Stomach (tissue), 9 donors: Measurements from ENCODE around the gene ZBTB42. TPM values are rescaled to one million over a fixed set of nuclear protein-coding genes. Genes with fewer than 3 reads are reported as not detected.

ENCODE experiments used
- DNase-seq, 2 donors: peaks; one replicate each; pipeline versions ENCODE4 v3.0.0 to v3.0.0-alpha.2; 2013 to 2019
- H3K27ac ChIP-seq, 5 donors: fragments of 200-600 bp in 4 of 5; sonication (generic) in 4 of 5; one replicate each; pipeline ENCODE4 v1.5.1; 2013 to 2019; ENCODE audit warnings: mild to moderate bottlenecking in 1 of 5, moderate library complexity in 1 of 5
- H3K27me3 ChIP-seq, 3 donors: fragments of 200-600 bp; sonication (generic); one replicate each; pipeline ENCODE4 v1.5.1; 2017 to 2019; ENCODE audit warnings: mixed run types in 1 of 3
- H3K36me3 ChIP-seq, 4 donors: fragments of 200-600 bp; sonication (generic); 1 replicate in 3 of 4; 2 replicates in 1 of 4; pipeline ENCODE4 v1.5.1; 2016 to 2019
- H3K4me1 ChIP-seq, 4 donors: fragments of 200-600 bp; sonication (generic); one replicate each; pipeline ENCODE4 v1.5.1; 2016 to 2019
- H3K4me3 ChIP-seq, 4 donors: fragments of 200-600 bp; sonication (generic) in 3 of 4; one replicate each; pipeline ENCODE4 v1.5.1; 2016 to 2019; ENCODE audit warnings: mild to moderate bottlenecking in 1 of 4
- H3K9me3 ChIP-seq, 4 donors: fragments of 200-600 bp; sonication (generic); one replicate each; pipeline ENCODE4 v1.5.1; 2016 to 2019
- EP300 ChIP-seq: sonication (generic); formaldehyde crosslinking; IDR thresholded peaks from one replicate; pipeline ENCODE4 v1.6.1; 2017; ENCODE audit warnings: antibody characterized with exemption
- POLR2A ChIP-seq, 4 donors: fragments of 450-650 bp; IDR thresholded peaks; one replicate each; pipeline ENCODE4 v1.6.1; 2016; ENCODE audit warnings: antibody characterized with exemption in 4 of 4, control low read depth in 2 of 4, mild to moderate bottlenecking in 1 of 4, moderate library complexity in 1 of 4
- POLR2AphosphoS5 ChIP-seq, 3 donors: sonication (generic); formaldehyde crosslinking; IDR thresholded peaks; one replicate each; pipeline ENCODE4 v1.6.1; 2016; ENCODE audit warnings: antibody characterized with exemption in 3 of 3
- WGBS, 5 donors: extraction: QIAGEN DNeasy Blood & Tissue Kit in 3 of 5; methylation state at CpG; one replicate each; pipeline versions ENCODE4 v1.1.5 to v1.1.7; 2013 to 2018; 5-methylcytosine and 5-hydroxymethylcytosine counted together
- intact Hi-C: fragments of 100-400 bp; cut with DNase I; formaldehyde crosslinking; loops from one replicate; pipeline ENCODE4 v1.15.1; 2023; ENCODE audit warnings: low total_unique reads
- polyA plus RNA-seq, 3 donors: library from polyadenylated mRNA; stranded (reverse); fragments of 200-250 nt; gene quantifications; one replicate each; pipeline ENCODE4 v1.2.3, GENCODE V29; 2013
- total RNA-seq, 5 donors: library from RNA; depleted of rRNA; stranded (reverse); fragments of >200 nt; gene quantifications; one replicate each; pipeline versions ENCODE4 v1.1.0 to v1.2.3, GENCODE V29; 2014 to 2016
- TF ChIP-seq, protein P1 (sequence below), 7 experiments: fragments of 450-650 bp in 4 of 7; fragments of 200-600 bp in 3 of 7; sonication (generic) in 3 of 7; IDR thresholded peaks; one replicate each; pipeline ENCODE4 v1.5.1; 2016 to 2019; ENCODE audit warnings: antibody characterized with exemption in 7 of 7, control low read depth in 2 of 7, mild to moderate bottlenecking in 1 of 7
- donor health status: healthy with polysubstance abuse.
- donor health status: Bipolar disorder and iron deficiency.
- donor health status: healthy.

The ZBTB42 gene
- total and polyA plus RNA-seq, 8 donors, result 4.6 to 59.7 (median 6.7) TPM

DNA sequence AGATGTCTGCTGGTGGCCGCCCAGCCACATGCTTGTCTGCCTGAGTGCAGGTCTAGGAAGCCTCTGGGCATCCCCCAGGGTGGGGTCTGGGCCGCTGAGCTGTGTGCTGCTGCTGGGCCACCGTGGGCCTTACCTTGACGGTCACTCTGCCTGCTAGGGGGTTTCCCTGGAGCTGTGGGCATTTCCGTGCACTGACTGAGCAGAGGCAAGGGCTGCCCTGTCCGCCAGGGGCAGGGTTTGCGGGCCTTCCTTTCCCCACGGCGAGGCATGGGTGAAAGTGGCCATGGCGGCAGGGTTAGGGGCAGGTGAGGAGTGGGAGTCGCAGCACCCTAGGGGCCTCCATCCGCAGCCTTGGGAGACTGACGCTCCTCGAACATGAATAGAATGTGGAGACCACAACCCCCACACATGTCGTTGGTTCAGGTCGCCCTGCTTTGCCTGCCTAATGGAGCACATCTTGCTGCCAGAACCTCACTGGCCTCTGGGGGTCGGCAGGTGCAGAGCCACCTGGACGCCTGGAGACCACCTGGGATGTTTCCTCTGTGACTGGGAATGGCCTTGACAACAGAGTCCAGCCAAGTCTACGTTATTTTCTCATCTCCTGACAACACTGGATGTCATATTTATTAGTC is 2.5 kb downstream of the ZBTB42 start:
- Histone ChIP-seq H3K9me3 (no peaks in the 10 kb centered on the region), H3K36me3 (no peaks in the 10 kb centered on the region), H3K27ac (peak overlapping the region in 2 of 5 donors; percentile 24 to 91), H3K4me3 (peak overlapping the region in 1 of 4 donors; percentile 80), H3K4me1 (peaks cover 45 to 68% (median 65%) of the 10 kb centered on the region in 4 donors), H3K27me3 (no peaks in the 10 kb centered on the region)
- no peak for DNase-seq
- TF ChIP-seq POLR2AphosphoS5 (IDR thresholded peaks at IDR 0.05), result no peak
- TF ChIP-seq POLR2A (IDR thresholded peaks at IDR 0.05), result no peak
- no peak for TF ChIP-seq EP300
- TF ChIP-seq, protein P1, sequence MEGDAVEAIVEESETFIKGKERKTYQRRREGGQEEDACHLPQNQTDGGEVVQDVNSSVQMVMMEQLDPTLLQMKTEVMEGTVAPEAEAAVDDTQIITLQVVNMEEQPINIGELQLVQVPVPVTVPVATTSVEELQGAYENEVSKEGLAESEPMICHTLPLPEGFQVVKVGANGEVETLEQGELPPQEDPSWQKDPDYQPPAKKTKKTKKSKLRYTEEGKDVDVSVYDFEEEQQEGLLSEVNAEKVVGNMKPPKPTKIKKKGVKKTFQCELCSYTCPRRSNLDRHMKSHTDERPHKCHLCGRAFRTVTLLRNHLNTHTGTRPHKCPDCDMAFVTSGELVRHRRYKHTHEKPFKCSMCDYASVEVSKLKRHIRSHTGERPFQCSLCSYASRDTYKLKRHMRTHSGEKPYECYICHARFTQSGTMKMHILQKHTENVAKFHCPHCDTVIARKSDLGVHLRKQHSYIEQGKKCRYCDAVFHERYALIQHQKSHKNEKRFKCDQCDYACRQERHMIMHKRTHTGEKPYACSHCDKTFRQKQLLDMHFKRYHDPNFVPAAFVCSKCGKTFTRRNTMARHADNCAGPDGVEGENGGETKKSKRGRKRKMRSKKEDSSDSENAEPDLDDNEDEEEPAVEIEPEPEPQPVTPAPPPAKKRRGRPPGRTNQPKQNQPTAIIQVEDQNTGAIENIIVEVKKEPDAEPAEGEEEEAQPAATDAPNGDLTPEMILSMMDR (IDR thresholded peaks at IDR 0.05), result no peak
- intact Hi-C loops, result no loop called here
- WGBS, 5 donors, result 72 to 86% (median 82%) methylated on average over 6 to 19 of the region's 19 CpGs

DNA sequence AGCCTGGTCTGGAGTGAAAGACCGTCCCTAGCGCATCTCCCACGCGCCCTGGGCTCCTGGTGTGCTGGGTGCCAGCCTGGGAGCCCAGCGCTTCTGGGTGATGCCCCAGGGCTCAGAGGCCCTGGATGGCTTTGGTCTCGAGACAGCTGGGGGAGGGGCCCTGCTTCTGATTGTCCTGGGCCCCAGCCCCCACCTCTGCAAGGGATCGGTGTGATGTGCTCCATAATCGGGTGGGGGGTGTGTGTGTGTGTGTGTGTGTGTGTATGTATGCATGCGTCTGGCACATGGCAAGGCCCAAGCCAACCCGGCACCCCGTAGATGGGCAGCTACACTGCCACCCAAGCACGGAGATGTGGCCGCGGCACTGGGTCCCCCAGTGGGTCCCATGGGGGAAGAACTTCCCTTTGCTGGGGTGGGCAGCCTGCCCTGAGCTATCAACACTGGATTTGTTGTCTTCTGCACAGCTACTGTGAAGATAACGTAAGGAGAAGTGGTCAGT is 3.1 kb downstream of the ZBTB42 start:
- Histone ChIP-seq H3K9me3 (no peaks in the 10 kb centered on the region), H3K4me3 (no peak overlapping the region), H3K27me3 (no peaks in the 10 kb centered on the region), H3K36me3 (no peaks in the 10 kb centered on the region), H3K27ac (peak overlapping the region in 2 of 5 donors; percentile 24 to 91), H3K4me1 (peaks cover 45 to 65% (median 64%) of the 10 kb centered on the region in 4 donors)
- WGBS, 5 donors, result 75 to 90% (median 81%) methylated on average over 12 to 15 of the region's 15 CpGs
- no peak for DNase-seq
- intact Hi-C loops, result no loop called here
- TF ChIP-seq POLR2AphosphoS5 (IDR thresholded peaks at IDR 0.05), result no peak
- no peak for TF ChIP-seq POLR2A (IDR thresholded peaks at IDR 0.05)
- TF ChIP-seq, protein P1 (IDR thresholded peaks at IDR 0.05), result no peak
- TF ChIP-seq EP300, result no peak

DNA sequence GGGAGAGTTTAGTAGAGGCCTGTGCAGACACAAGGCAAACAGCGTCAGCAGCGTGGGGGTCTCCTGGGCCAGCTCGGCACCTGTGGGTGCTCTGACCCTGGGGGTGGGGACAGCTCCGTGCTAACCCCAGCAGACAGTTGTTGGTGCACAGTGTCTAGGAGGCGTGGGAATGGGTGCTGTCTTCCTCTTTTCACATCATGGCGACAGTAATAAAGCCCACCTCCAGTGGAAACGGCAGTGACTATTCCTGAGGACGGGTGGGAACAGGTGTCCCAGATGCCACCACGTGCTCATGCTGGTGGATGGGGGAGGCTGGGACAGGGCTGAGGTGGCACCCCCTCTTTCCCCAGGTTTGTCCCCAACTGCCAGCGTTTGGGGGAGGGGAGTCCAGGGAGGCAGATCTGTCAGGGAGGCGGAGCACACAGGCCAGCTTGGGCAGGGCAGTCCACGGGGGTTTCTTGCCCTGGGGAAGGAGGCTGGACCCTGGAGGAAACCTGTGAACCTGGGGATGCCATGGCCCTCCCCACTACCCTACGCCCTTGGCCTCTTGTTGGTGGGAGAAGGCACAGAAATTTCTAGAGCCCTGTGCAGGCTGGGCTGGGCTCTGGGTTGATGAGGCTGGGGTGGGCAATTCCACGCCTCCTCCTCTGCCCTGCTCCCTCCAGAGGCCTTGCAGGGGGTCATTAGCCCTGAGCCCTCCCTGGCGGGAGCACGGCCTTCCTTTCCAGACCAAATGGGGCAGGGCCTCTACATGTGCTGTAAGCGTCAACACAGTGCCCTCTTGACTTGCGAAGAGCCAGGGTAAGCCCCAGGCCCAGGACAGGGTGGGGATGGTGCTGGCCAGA is 3.8 kb downstream of the ZBTB42 start:
- H3K27ac ChIP-seq, result peak overlapping the region in 4 of 5 donors; percentile 7 to 67 (median 38)
- DNase-seq, result no peak
- intact Hi-C loops, result no loop called here

DNA sequence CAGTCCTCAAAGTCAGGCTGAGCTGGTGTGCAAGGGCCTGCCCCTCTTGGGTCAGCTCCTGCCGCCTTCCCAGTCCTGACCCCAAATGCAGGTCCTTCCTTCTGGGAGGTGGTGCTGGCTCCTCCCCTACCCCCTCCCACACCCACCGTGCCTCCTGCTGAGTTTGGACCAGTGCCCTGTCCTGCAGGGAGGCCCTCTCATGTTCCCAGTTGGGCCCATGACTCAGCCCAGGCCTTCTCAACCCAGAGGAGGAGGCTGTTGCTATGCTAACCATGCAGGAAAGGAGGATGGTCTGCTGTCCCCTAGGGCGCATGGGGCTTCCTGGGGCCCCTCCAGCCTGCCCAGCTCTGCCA is 4.4 kb downstream of the ZBTB42 start:
- TF ChIP-seq POLR2AphosphoS5 (IDR thresholded peaks at IDR 0.05) (peak in 1 of 3 donors; percentile 45), POLR2A (IDR thresholded peaks at IDR 0.05) (no peak)
- intact Hi-C loops, result no loop called here
- no peaks in the 10 kb centered on the region for H3K27me3 ChIP-seq
- peak overlapping the region in 3 of 5 donors; percentile 36 to 67 (median 40) for H3K27ac ChIP-seq
- H3K36me3 ChIP-seq, result no peaks in the 10 kb centered on the region
- 0 to 46% (median 31%) methylated on average over 1 to 3 of the region's 3 CpGs for WGBS, 5 donors
- peaks cover 35 to 53% (median 52%) of the 10 kb centered on the region in 4 donors for H3K4me1 ChIP-seq
- H3K9me3 ChIP-seq, result no peaks in the 10 kb centered on the region
- H3K4me3 ChIP-seq, result no peak overlapping the region
- peak; percentile 54 to 57 for DNase-seq

More for the DNA sequence above, 3.8 kb downstream of the ZBTB42 start:
- Histone ChIP-seq H3K36me3 (no peaks in the 10 kb centered on the region), H3K4me1 (peaks cover 40 to 59% (median 56%) of the 10 kb centered on the region in 4 donors), H3K9me3 (no peaks in the 10 kb centered on the region), H3K27me3 (no peaks in the 10 kb centered on the region), H3K4me3 (no peak overlapping the region)
- WGBS, 5 donors, result 76 to 83% (median 82%) methylated on average over 16 to 18 of the region's 18 CpGs
- TF ChIP-seq POLR2AphosphoS5 (IDR thresholded peaks at IDR 0.05), result no peak
- no peak for TF ChIP-seq EP300

DNA sequence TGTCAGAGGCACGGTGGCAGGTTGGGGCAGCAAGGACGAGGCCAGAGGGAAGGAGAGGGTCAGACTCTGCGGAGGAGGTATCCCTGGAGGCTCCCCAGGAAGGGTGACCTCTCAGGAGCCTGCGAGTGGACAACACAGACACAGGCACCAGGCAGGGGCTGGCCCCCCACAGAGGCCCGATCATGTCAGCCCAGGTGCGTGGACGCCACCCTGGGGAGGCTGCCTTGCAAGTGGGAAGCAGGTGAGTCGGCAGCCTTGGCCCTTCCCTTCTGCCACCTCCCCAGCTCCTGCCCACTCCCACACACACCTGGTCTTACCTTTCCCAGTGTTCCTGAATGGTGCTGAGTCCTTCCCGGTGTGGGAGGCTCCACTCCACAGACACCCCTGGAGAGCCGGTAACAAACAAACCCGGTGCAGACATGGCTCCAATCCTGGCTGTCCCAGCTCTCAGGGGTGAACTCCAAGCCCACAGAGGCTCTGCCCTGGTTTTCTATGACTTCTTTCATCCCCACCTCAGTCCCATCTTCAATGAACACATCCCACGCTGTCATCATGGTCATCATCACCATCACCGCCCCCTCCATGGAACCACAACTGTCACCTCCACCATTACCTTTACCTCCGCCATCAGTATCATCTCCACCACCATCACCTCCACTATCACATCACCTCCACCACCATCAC is 5.2 kb downstream of the ZBTB42 start:
- Histone ChIP-seq H3K9me3 (no peaks in the 10 kb centered on the region), H3K27me3 (no peaks in the 10 kb centered on the region), H3K27ac (peak overlapping the region in 3 of 5 donors; percentile 27 to 67 (median 40)), H3K4me3 (no peak overlapping the region), H3K4me1 (peaks cover 34 to 51% (median 50%) of the 10 kb centered on the region in 4 donors), H3K36me3 (no peaks in the 10 kb centered on the region)
- intact Hi-C loops, result no loop called here
- WGBS, 5 donors, result 57 to 70% (median 68%) methylated on average over 12 to 14 of the region's 14 CpGs
- TF ChIP-seq POLR2A (IDR thresholded peaks at IDR 0.05) (no peak), EP300 (no peak), POLR2AphosphoS5 (IDR thresholded peaks at IDR 0.05) (no peak)
- TF ChIP-seq, protein P1 (IDR thresholded peaks at IDR 0.05), result no peak
- no peak for DNase-seq
